Astrocyte (in vitro differentiated cells and primary cell): ENCODE measurements around the gene CNPY2. TPM values are rescaled to one million over a fixed set of nuclear protein-coding genes. Genes with fewer than 3 reads are reported as not detected.

Experiments
- DNase-seq: peaks from one replicate; pipeline ENCODE4 v3.0.0-alpha.2; 2010; ENCODE audit warnings: low read depth
- FAIRE-seq: peaks from 2 replicates; lab custom pipeline; 2011; peaks lifted over from hg19 to GRCh38; lab: Jason Lieb, UNC
- H2AFZ ChIP-seq: 2 replicates; pipeline ENCODE4 v1.6.0; 2012; ENCODE audit warnings: low read depth, low read length, inconsistent platforms
- H3K27ac ChIP-seq: 2 replicates; pipeline ENCODE4 v1.5.1; 2011; ENCODE audit warnings: low read depth, low read length, inconsistent platforms
- H3K27me3 ChIP-seq: 2 replicates; pipeline ENCODE4 v1.6.0; 2011; ENCODE audit warnings: low read length, inconsistent platforms; ENCODE audit not compliant: insufficient read depth
- H3K36me3 ChIP-seq: 2 replicates; pipeline ENCODE4 v1.5.1; 2011; ENCODE audit warnings: low read length, inconsistent platforms; ENCODE audit not compliant: insufficient read depth
- H3K4me1 ChIP-seq: 2 replicates; pipeline ENCODE4 v1.5.1; 2011; ENCODE audit warnings: low read length, inconsistent platforms; ENCODE audit not compliant: insufficient read depth
- H3K4me2 ChIP-seq: 2 replicates; pipeline ENCODE4 v1.6.0; 2012; ENCODE audit warnings: low read length, inconsistent platforms
- H3K4me3 ChIP-seq: 2 replicates; pipeline ENCODE4 v1.5.1; 2011; ENCODE audit warnings: low read depth, mild to moderate bottlenecking, low read length, inconsistent platforms; ENCODE audit not compliant: insufficient read depth
- H3K79me2 ChIP-seq: 2 replicates; pipeline ENCODE4 v1.6.0; 2012; ENCODE audit warnings: mild to moderate bottlenecking, low read length, inconsistent platforms; ENCODE audit not compliant: insufficient read depth
- H3K9ac ChIP-seq: 2 replicates; pipeline ENCODE4 v1.6.0; 2012; ENCODE audit warnings: mild to moderate bottlenecking, low read length, inconsistent platforms
- H3K9me3 ChIP-seq: 2 replicates; pipeline ENCODE4 v1.5.1; 2012; ENCODE audit warnings: low read depth, mild to moderate bottlenecking, low read length, inconsistent platforms; ENCODE audit not compliant: insufficient read depth
- H4K20me1 ChIP-seq: 2 replicates; pipeline ENCODE4 v1.6.0; 2012; ENCODE audit warnings: low read length, inconsistent platforms; ENCODE audit not compliant: insufficient read depth
- H3K27ac Mint-ChIP-seq: one replicate; pipeline ENCODE4 v1.8.0; 2021; ENCODE audit warnings: mild to moderate bottlenecking, mixed read lengths; ENCODE audit not compliant: unreplicated experiment
- H3K27me3 Mint-ChIP-seq: one replicate; pipeline ENCODE4 v1.8.0; 2021; ENCODE audit warnings: low read depth, mixed read lengths; ENCODE audit not compliant: unreplicated experiment
- H3K36me3 Mint-ChIP-seq: one replicate; pipeline ENCODE4 v1.8.0; 2021; ENCODE audit warnings: low read depth, mixed read lengths; ENCODE audit not compliant: unreplicated experiment
- H3K4me1 Mint-ChIP-seq: one replicate; pipeline ENCODE4 v1.8.0; 2021; ENCODE audit warnings: low read depth, mixed read lengths; ENCODE audit not compliant: unreplicated experiment
- H3K4me3 Mint-ChIP-seq: one replicate; pipeline ENCODE4 v1.8.0; 2021; ENCODE audit warnings: mild to moderate bottlenecking, moderate library complexity, mixed read lengths; ENCODE audit not compliant: unreplicated experiment
- H3K9me3 Mint-ChIP-seq: one replicate; pipeline ENCODE4 v1.8.0; 2021; ENCODE audit warnings: mild to moderate bottlenecking, mixed read lengths; ENCODE audit not compliant: unreplicated experiment
- EZH2 ChIP-seq: IDR thresholded peaks from 2 replicates; pipeline ENCODE4 v1.6.1; 2012; ENCODE audit warnings: mild to moderate bottlenecking, low read length, inconsistent platforms; ENCODE audit not compliant: insufficient read depth
- total RNA-seq: library from RNA; stranded (reverse); gene quantifications from 2 replicates; pipeline ENCODE4 v1.2.1, GENCODE V29; 2021
- TF ChIP-seq, protein P1 (sequence below): IDR thresholded peaks from 2 replicates; pipeline ENCODE4 v1.5.1; 2011; ENCODE audit warnings: low read depth, mild to moderate bottlenecking, inconsistent platforms, low read length, moderate library complexity; ENCODE audit not compliant: insufficient read depth

Gene CNPY2
- total RNA-seq, 1 donor from 2014 or later = 187 TPM

DNA sequence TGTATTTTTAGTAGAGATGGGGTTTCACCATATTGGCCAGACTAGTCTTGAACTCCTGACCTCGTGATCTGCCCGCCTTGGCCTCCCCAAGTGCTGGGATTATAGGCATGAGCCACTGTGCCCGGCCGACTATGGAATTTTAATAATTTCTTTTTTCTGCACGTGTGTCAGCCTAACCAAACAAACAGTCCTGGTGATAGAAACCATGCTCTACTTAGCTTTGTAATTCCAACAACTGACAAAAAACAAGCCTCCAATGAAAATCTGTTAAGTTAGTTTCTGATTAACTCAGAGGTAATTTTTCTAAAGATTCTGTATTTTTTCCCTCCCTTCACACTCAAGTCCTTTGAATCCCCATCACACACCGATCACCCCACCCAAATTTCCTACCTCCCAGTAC is 33.8 kb downstream of the CNPY2 start:
- Mint-ChIP-seq H3K36me3 (peaks cover 22% of the 10 kb centered on the region), H3K4me3 (no peak overlapping the region), H3K27me3 (no peaks in the 10 kb centered on the region), H3K27ac (peak overlapping the region; percentile 62), H3K4me1 (no peaks in the 10 kb centered on the region), H3K9me3 (no peaks in the 10 kb centered on the region)
- Histone ChIP-seq H3K9ac (no peak overlapping the region), H4K20me1 (peaks cover 12% of the 10 kb centered on the region), H3K27me3 (no peaks in the 10 kb centered on the region), H3K27ac (no peak overlapping the region), H3K4me2 (no peak overlapping the region), H3K4me3 (no peak overlapping the region), H3K4me1 (no peaks in the 10 kb centered on the region), H2AFZ (no peak overlapping the region), H3K36me3 (peaks cover 45% of the 10 kb centered on the region), H3K9me3 (no peaks in the 10 kb centered on the region), H3K79me2 (peaks cover 3% of the 10 kb centered on the region)
- DNase-seq (no peak), FAIRE-seq (no peak)
- TF ChIP-seq, protein P1, sequence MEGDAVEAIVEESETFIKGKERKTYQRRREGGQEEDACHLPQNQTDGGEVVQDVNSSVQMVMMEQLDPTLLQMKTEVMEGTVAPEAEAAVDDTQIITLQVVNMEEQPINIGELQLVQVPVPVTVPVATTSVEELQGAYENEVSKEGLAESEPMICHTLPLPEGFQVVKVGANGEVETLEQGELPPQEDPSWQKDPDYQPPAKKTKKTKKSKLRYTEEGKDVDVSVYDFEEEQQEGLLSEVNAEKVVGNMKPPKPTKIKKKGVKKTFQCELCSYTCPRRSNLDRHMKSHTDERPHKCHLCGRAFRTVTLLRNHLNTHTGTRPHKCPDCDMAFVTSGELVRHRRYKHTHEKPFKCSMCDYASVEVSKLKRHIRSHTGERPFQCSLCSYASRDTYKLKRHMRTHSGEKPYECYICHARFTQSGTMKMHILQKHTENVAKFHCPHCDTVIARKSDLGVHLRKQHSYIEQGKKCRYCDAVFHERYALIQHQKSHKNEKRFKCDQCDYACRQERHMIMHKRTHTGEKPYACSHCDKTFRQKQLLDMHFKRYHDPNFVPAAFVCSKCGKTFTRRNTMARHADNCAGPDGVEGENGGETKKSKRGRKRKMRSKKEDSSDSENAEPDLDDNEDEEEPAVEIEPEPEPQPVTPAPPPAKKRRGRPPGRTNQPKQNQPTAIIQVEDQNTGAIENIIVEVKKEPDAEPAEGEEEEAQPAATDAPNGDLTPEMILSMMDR = no peak
- TF ChIP-seq EZH2 = no peak

DNA sequence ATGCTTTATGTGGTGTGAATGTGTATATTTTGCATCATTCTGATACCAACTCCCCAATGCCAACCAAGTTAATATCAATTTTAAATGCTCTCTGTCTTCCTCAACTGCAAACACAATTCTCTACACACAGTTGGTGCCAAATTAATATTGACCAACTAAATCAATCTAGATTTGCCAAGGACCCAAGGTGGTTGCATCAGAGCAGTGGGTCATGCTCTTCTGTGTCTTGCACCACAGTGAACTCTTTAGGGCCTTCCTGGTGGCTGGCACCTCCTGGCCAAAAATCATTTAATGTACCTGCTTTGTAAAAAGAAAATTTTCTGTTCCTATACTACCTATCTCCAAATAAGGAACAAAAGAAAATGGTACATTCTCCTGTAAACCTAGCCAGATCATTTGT is 34.9 kb downstream of the CNPY2 start:
- no peaks in the 10 kb centered on the region for H3K9me3 Mint-ChIP-seq
- H3K36me3 Mint-ChIP-seq = peaks cover 22% of the 10 kb centered on the region

DNA sequence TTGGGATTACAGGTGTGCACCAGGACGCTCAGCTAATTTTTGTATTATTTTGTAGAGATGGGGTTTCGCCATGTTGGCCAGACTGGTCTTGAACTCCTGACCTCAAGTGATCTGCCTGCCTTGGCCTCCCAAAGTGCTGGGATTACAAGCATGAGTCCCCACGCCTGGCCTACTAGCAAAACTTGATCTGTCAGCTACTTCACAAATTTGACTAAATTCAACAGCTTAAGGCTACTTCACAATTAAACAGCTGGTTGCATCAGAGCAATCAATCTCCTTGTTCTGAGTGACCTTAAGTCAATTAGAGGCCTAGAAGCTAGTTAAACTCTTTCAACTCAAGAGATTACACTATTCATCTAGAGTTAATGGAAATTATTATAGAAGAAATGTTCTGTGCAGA is 36.9 kb downstream of the CNPY2 start:
- no peaks in the 10 kb centered on the region for H3K4me1 Mint-ChIP-seq
- no peaks in the 10 kb centered on the region for H3K27me3 Mint-ChIP-seq
- H3K36me3 Mint-ChIP-seq = peaks cover 18% of the 10 kb centered on the region
- Histone ChIP-seq H3K36me3 (peaks cover 54% of the 10 kb centered on the region), H3K27me3 (no peaks in the 10 kb centered on the region), H3K9me3 (no peaks in the 10 kb centered on the region), H2AFZ (no peak overlapping the region), H3K9ac (no peak overlapping the region), H3K4me3 (no peak overlapping the region), H3K4me2 (no peak overlapping the region), H3K27ac (no peak overlapping the region), H4K20me1 (peaks cover 4% of the 10 kb centered on the region), H3K4me1 (no peaks in the 10 kb centered on the region), H3K79me2 (no peaks in the 10 kb centered on the region)
- no peak overlapping the region for H3K27ac Mint-ChIP-seq
- DNase-seq = no peak
- H3K4me3 Mint-ChIP-seq = no peak overlapping the region
- FAIRE-seq = no peak
- TF ChIP-seq, protein P1 = no peak
- no peaks in the 10 kb centered on the region for H3K9me3 Mint-ChIP-seq

More for the DNA sequence above, 34.9 kb downstream of the CNPY2 start:
- Histone ChIP-seq H3K27me3 (no peaks in the 10 kb centered on the region), H3K9ac (no peak overlapping the region), H3K4me2 (no peak overlapping the region), H2AFZ (no peak overlapping the region), H3K4me3 (no peak overlapping the region), H3K9me3 (no peaks in the 10 kb centered on the region), H3K36me3 (peaks cover 46% of the 10 kb centered on the region), H3K27ac (no peak overlapping the region), H3K4me1 (no peaks in the 10 kb centered on the region), H3K79me2 (no peaks in the 10 kb centered on the region), H4K20me1 (peaks cover 4% of the 10 kb centered on the region)
- DNase-seq (no peak), FAIRE-seq (no peak)
- TF ChIP-seq, protein P1 = no peak
- no peak for TF ChIP-seq EZH2
- no peaks in the 10 kb centered on the region for H3K4me1 Mint-ChIP-seq
- peak overlapping the region; percentile 35 for H3K4me3 Mint-ChIP-seq
- no peak overlapping the region for H3K27ac Mint-ChIP-seq
- H3K27me3 Mint-ChIP-seq = no peaks in the 10 kb centered on the region
